ENCODE results near the gene FAM124A. TPM values are rescaled to one million over a fixed set of nuclear protein-coding genes. Genes with fewer than 3 reads are reported as not detected.
"Not testable (repeated sequence)": the region's sequence is repeated elsewhere in the genome, so short reads cannot be mapped to it uniquely, and the experiment has no call there.

Gene FAM124A
- total RNA-seq, 1 donor from 2014 or later, result not detected

DNA sequence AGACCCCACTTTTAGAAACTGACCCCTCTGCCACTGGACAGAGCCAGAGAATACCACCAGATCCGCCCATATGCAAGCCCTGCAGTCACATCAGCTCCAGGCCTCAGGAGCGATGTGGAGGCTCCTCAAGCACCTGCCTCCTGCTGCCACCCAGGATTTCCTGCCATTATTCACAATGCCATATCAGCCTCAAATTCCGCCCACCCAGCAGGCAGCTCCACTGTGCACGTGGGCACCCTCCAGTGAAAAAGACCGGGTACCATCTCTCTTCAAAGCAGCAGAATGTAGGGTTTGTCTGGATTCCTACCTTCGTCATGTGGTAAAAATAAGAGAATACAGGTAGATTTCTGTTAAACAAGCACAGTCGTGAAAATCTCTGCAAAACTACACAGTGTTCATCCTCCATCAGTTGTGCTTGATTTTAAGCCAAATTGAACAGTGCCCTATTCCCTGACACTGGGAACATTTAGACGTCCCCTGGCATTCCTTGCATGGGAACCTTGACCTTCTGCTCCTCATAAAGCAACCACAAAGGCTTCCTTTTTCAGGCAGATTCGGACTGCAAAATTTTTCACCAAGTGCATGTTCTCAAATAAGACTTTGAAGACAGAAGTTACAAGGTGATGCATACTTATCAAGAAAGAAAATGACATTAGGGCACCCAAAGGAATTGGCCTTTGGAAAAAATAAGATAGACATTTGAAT, 56.4 kb downstream of the FAM124A start:
- intact Hi-C loops (cut with micrococcal nuclease), result no loop called here
- ChIA-PET POLR2A (no interaction called here), CTCF (interaction anchor here (1.3 kb wide), 1 partner anchor 8 kb away, joined by 8 read pairs; no protein-coding TSS in a partner anchor)
- Mint-ChIP-seq H3K36me3 (ENCODE audit: low read depth) (no peaks in the 10 kb centered on the region), H3K4me3 (no peak overlapping the region), H3K27ac (no peak overlapping the region), H3K9me3 (no peaks in the 10 kb centered on the region), H3K4me1 (no peaks in the 10 kb centered on the region), H3K27me3 (peaks cover 3% of the 10 kb centered on the region)
- TF ChIP-seq, protein P1, sequence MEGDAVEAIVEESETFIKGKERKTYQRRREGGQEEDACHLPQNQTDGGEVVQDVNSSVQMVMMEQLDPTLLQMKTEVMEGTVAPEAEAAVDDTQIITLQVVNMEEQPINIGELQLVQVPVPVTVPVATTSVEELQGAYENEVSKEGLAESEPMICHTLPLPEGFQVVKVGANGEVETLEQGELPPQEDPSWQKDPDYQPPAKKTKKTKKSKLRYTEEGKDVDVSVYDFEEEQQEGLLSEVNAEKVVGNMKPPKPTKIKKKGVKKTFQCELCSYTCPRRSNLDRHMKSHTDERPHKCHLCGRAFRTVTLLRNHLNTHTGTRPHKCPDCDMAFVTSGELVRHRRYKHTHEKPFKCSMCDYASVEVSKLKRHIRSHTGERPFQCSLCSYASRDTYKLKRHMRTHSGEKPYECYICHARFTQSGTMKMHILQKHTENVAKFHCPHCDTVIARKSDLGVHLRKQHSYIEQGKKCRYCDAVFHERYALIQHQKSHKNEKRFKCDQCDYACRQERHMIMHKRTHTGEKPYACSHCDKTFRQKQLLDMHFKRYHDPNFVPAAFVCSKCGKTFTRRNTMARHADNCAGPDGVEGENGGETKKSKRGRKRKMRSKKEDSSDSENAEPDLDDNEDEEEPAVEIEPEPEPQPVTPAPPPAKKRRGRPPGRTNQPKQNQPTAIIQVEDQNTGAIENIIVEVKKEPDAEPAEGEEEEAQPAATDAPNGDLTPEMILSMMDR (IDR thresholded peaks at IDR 0.05), result no peak
- DNase-seq (no peak), ATAC-seq (ENCODE audit: low read depth) (no peak)

DNA sequence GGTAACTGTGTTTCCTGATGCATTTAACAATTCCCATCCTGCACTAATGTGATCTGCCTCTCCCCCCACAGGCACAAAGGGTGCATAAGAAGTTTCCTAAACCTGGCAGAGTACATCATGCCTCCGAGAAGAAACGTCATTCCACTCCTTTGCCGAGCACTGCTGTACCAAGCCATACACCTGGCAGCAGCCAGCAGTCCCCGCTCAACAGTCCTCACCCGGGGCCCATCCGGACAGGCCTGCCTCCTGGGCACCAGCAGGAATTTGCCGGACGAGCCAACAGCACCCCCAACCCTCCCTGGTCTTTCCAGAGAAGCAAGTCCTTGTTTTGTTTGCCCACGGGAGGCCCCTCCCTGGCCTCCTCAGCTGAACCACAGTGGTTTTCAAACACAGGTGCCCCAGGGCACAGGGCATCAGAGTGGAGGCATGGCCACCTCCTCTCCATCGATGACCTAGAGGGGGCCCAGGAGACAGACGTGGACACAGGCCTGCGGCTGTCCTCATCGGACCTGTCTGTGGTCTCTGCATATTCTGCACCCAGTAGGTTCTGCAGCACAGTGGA, 58.3 kb downstream of the FAM124A start:
- ChIA-PET CTCF (no interaction called here), POLR2A (no interaction called here)
- peaks cover 3% of the 10 kb centered on the region for H3K27me3 Mint-ChIP-seq
- no peak overlapping the region for H3K4me3 Mint-ChIP-seq
- intact Hi-C loops (cut with micrococcal nuclease), result loop anchor here (10.0 kb wide), 1 partner anchor 1306 kb away; no protein-coding TSS in a partner anchor
- no peak overlapping the region for H3K27ac Mint-ChIP-seq
- ATAC-seq (ENCODE audit: low read depth) (no peak), DNase-seq (no peak)
- TF ChIP-seq, protein P1 (IDR thresholded peaks at IDR 0.05), result no peak
- H3K9me3 Mint-ChIP-seq, result no peaks in the 10 kb centered on the region
- no peaks in the 10 kb centered on the region for H3K36me3 Mint-ChIP-seq (ENCODE audit: low read depth)
- H3K4me1 Mint-ChIP-seq, result no peaks in the 10 kb centered on the region

DNA sequence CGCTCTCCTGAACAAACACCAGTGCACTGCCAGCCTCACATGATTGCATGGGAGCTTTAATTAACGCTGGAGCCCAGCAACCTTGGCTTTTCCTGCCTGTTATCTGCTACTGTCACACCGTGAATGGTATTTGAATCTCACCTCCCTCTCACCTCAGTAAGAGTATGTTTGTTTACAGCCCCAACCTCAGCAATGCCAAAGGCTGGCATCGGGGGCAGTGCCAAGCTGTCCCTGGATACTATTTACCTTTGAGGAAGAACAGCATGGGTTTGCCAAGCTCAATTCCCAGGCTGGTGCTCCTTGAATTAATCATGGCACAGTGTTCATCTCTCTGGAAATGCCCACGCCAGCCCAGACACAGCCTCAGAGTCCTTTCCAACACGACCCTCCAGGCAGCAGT, 60.1 kb downstream of the FAM124A start:
- no peaks in the 10 kb centered on the region for H3K9me3 Mint-ChIP-seq
- no peak overlapping the region for H3K4me3 Mint-ChIP-seq
- DNase-seq (no peak), ATAC-seq (ENCODE audit: low read depth) (no peak)
- peaks cover 2% of the 10 kb centered on the region for H3K4me1 Mint-ChIP-seq
- ChIA-PET POLR2A (no interaction called here), CTCF (interaction anchor here (1.4 kb wide), 1 partner anchor 157 kb away, joined by 8 read pairs; no protein-coding TSS in a partner anchor)
- H3K27me3 Mint-ChIP-seq, result peaks cover 8% of the 10 kb centered on the region
- TF ChIP-seq, protein P1 (IDR thresholded peaks at IDR 0.05), result no peak
- intact Hi-C loops (cut with micrococcal nuclease), result loop anchor here (10.0 kb wide), 1 partner anchor 1308 kb away; no protein-coding TSS in a partner anchor
- H3K27ac Mint-ChIP-seq, result no peak overlapping the region
- H3K36me3 Mint-ChIP-seq (ENCODE audit: low read depth), result no peaks in the 10 kb centered on the region

DNA sequence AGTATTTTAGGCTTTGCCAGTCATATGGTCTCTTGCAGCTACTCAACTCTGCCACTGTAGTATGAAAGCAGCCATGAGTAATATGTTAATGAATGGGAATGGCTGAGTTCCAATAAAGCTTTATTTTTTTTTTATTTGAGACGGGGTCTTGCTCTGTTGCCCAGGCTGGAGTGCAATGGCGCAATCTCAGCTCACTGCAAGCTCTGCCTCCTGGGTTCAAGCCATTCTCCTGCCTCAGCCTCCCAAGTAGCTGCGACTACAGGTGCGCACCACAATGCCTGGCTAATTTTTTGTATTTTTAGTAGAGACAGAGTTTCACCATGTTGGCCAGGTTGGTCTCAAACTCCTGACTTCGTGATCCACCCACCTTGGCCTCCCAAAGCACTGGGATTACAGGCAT, 60.7 kb downstream of the FAM124A start:
- not testable (repeated sequence) for H3K27me3 Mint-ChIP-seq; H3K36me3 Mint-ChIP-seq (ENCODE audit: low read depth); H3K27ac Mint-ChIP-seq; H3K4me1 Mint-ChIP-seq; DNase-seq; ATAC-seq (ENCODE audit: low read depth); H3K4me3 Mint-ChIP-seq; H3K9me3 Mint-ChIP-seq
- ChIA-PET POLR2A (interaction anchor here (0.7 kb wide), 1 partner anchor 279 kb away, joined by 7 read pairs; no protein-coding TSS in a partner anchor), CTCF (interaction anchor here (1.4 kb wide), 1 partner anchor 157 kb away, joined by 8 read pairs; no protein-coding TSS in a partner anchor)
- intact Hi-C loops (cut with micrococcal nuclease), result loop anchor here (10.0 kb wide), 1 partner anchor 1308 kb away; no protein-coding TSS in a partner anchor

DNA sequence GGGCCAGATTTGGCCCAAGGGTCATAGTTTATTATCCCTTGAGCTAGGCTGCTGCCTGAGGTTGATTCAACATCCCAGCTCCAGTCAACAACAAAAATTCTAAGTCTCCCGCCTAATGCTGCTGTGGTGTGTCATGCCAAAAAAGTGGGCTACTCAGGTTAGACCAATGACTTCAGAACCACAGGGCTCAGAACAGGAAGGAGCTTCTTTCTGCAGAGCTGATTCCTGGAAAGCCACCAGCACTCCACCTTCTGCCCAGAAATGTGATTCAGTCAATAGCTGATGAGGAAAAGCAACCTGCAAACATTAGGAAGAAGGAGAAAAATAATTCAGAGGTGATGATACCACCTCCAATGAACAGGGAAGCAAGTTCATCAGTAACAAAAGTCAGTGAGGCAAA, 61.2 kb downstream of the FAM124A start:
- Mint-ChIP-seq H3K9me3 (no peaks in the 10 kb centered on the region), H3K27me3 (peaks cover 8% of the 10 kb centered on the region), H3K4me1 (peaks cover 2% of the 10 kb centered on the region), H3K27ac (no peak overlapping the region), H3K4me3 (no peak overlapping the region), H3K36me3 (ENCODE audit: low read depth) (no peaks in the 10 kb centered on the region)
- intact Hi-C loops (cut with micrococcal nuclease), result loop anchor here (10.0 kb wide), 1 partner anchor 1309 kb away; no protein-coding TSS in a partner anchor
- CTCF ChIA-PET, result interaction anchor here (0.6 to 1.4 kb wide), 2 partner anchors 9 to 158 kb away, joined by 3 to 8 read pairs; no protein-coding TSS in a partner anchor
- POLR2A ChIA-PET, result interaction anchor here (0.7 kb wide), 1 partner anchor 279 kb away, joined by 7 read pairs; no protein-coding TSS in a partner anchor
- TF ChIP-seq, protein P1 (IDR thresholded peaks at IDR 0.05), result no peak
- DNase-seq, result no peak
- no peak for ATAC-seq (ENCODE audit: low read depth)

Data from activated B cell treated with CpG ODN at 0.5 μM for 24 hours (primary cell).